Nucleus accumbens (tissue), 56 donors: Measurements from ENCODE around the gene APCDD1L.

Experiments used
- DNase-seq, 56 donors: peaks; one replicate each; lab custom pipeline; 2025; lab: John Stamatoyannopoulos, UW

Gene APCDD1L

DNA sequence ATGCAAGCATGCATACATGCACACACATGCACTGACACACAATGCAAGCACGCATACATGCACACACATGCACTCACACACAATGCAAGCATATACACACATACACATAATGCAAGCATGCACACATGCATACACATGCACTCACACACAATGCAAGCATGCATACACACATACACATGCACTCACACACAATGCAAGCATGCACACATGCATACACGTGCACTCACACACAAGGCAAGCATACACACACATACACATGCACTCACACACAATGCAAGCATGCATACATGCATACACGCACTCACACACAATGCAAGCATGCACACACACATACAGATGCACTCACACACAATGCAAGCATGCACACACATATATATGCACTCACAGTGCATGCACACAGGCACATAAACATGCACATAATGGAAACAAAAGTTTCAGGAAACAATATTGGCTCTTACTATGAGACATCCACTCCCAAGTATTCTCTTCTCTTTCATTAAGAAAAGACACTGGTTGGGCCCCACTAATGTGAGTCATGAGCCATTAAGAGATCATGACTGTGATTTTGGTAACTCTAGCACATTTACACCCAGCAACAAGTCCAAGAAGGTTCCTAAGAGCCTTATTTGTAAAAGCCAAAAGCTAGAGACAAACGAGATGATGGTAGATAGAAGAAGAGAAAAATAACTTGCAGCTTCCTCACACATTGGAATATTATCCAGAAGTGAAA lies 22.2 kb downstream of the APCDD1L start:
- DNase-seq = no peak

DNA sequence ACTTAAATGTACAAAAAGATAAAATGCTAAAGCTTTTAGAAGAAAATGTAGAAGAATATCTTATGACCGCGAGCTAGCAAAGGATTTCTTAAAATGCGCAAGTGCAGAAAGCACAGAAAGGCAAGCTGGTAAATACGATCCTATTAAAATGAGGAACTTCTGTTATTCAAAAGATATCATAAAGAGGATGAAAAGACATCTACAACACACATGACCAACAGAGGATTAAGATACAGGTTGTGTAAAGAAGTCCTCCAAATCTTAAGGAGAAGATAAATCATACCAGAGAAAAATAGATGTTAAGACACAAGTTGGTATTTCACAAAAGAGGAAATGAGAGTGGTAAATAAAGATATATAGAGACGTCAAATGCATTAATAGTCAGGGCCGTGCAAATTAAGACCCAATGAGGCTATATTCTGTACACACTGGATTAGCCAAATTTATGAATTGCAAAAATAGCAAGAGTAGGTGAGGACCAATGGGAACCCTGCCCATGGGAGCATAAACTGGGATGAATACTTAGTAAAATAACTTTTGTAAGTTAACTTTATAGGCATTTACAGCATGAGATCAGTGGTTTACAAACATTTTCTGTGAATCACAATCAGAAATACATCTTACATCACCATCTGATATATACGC lies 23.0 kb downstream of the APCDD1L start:
- DNase-seq = no peak

DNA sequence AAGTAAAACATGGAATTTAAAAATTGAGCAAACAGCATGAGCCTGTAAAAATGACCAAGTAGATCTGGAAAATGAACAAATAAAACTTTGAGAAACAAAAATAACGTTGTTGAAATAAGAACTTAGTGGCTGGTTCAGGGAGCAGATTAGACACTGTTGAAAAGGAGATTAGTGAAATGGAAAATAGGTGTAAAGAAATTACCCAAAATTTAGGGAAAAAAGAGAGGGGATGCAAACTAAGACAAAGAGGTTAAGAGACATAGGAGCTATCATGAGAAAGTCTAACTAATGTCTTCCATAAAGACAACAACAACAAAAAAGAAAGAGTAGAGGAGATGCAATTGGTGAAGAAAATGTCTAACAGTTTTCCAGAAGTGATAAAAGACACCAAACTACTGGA lies 29.0 kb downstream of the APCDD1L start:
- no peak for DNase-seq

DNA sequence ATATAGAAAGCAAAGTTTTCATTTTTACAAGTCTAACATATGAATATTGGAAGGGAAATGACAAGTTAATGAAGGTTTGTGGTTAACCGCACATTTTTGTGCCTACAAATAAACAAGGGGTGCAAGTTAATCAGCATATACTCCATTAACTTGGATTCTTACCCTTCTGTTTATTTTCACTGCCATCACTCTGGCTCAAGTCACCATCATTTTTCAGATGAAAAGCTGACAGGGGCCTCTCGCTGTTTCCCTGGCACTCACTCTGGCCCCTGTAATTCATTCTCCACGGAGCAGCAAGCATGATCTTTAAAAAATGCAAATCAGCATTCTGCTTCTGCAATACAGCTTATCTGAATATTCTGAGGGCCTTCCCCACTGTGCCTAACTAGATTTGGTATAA lies 29.8 kb downstream of the APCDD1L start:
- no peak for DNase-seq

DNA sequence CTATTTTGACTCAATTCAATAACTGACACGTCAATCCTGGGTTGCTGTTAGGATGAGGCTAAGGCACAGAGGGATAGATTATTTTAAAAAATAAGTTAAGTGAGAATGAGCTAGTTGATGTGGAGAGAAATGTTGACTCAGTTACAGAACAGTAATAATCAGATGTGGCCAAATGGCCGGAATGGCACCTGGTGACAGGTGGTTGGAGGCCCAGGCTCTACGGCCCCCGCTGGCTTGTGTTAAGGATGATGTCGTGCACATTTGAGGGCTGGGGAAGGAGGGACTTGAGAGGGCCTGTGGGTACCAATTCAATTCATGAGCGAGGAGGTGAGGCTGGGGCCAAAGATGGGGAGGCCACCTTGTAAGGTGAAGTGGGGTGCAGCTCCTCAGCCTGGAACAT lies 31.7 kb downstream of the APCDD1L start:
- no peak for DNase-seq

DNA sequence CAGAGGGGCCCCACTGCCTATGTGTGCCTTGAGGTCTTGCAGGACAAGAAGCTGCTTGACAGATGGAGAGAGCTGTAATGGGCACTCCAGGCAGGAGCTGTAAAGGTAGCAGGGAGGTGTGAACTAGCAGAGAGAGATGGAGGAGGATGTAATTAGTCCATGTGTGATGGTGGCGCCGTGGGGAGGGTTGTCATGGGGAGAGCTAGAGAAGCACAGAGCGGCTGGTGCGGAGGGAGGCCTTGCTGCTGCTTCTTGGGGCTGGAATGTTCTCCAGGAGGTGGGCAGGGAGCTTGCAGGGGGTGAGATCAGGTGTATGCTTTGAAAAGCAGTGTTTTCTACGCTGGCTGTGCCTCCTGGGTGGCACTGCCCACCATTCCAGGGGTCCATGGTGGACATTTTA lies 32.1 kb downstream of the APCDD1L start:
- DNase-seq = no peak

DNA sequence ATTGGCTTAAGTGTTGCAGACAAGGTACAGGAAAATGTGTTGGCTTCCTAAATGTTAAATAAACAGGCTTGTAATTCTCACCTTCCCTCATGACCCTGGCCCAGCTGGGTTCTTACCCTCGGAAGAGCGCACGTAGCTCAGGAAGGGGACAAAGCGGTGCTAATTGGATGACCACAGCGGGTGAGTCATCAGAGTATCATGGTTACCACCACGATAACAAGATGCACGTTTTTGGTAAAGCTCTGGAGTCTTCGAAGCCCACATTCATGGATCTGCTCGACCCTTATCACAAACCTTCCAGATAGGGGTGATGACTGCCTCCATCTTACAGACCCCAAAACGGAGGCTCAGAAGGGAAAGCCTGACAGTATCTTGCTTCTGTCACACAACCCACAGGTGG lies 32.8 kb downstream of the APCDD1L start:
- DNase-seq = no peak

DNA sequence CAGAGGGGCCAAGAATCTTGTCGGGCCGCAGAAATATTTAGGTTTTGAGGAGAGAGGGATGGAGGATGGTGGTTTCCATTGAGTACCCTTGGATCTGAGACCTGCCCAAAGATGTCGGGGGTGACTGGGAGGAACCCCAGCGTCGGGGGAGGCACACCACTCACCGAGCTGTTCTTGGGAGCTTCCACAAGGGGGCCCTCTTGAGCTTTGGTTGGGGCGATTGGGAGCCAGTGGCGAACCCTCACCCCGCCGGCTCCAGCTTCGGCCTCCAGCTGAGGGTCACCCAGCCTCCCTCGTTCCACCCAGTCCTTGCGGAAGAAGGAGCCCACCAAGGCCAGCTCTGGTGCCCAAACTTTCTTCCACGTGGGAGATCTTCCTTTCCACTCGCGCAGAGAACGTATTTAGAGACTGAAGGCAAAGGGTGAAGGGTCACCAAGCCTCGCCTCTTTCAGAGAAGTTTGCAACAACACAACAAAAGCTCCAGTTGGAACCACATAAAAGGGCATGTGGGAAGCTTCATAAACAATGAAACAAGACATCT lies 33.6 kb downstream of the APCDD1L start:
- peak in 18 of 56 donors; percentile 1 to 64 (median 12) for DNase-seq

DNA sequence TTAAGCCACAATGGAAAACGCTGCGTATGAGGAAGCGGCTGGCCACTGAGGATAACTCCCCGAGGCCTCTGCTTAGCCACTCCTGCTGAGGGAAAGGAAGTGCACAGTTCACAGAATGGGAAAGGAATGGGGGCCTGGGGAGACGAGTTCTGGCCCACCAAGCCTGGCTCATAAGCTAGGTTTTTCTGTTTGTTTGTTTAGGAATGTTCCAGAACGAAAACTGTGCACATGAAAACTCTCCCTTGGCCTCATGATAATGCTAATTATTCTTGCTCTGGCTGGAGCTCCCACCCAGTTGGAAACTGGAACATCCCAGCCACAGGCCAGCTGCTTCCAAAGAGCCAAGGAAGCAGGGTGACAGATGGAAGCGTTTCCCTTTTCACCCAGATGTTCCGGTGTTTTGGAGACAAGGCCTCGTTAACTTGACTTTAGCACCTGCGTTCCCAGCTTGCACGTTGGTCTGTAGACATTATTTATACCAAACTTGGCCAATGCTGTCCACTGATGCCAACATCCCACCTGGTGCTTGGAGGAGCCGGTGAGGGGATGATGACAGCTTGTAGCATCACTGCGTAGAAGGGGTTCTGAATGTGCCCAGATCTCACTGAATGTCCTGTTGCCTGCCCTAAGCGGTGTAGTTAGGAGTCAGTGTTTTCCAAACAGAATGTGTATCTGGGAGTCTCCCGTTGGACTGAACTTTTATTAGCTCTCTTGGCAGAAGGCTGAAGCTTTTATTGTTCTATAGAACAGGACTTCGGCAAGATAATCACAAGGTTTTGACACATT lies 34.5 kb downstream of the APCDD1L start:
- DNase-seq = no peak

DNA sequence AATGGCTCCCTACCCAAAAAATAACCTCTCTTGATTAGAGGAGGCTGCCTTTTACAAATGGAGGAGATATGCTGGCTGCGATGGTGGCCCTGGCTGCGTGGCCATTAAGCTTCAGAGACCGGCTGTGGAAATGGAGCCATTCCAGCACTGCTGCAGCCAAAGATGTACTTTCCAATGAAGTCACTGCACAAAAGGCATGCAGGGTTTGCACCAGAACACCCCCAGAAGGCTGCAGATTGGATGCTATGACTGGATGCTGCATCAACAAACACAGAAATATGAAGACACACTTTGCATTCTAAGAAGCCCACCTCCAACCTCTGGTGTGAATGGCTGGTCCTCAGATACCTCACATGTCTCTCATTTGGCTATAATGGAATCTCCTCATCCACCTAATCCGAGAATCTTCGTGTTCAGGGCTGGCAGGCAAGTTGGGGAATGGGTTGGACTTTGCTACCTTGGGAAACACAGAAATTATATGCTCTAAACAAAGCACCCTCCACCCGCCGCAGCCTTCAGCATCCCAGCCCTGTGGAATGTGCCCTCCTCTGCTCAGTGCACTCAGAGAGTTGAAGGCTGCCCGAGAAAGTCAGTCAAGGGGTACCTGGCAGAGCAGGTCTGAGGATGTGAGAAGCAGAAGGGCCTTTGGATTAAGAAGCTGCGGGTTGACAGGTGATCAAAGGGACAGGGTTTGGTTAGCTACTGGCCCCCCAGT lies 35.3 kb downstream of the APCDD1L start:
- DNase-seq = no peak

DNA sequence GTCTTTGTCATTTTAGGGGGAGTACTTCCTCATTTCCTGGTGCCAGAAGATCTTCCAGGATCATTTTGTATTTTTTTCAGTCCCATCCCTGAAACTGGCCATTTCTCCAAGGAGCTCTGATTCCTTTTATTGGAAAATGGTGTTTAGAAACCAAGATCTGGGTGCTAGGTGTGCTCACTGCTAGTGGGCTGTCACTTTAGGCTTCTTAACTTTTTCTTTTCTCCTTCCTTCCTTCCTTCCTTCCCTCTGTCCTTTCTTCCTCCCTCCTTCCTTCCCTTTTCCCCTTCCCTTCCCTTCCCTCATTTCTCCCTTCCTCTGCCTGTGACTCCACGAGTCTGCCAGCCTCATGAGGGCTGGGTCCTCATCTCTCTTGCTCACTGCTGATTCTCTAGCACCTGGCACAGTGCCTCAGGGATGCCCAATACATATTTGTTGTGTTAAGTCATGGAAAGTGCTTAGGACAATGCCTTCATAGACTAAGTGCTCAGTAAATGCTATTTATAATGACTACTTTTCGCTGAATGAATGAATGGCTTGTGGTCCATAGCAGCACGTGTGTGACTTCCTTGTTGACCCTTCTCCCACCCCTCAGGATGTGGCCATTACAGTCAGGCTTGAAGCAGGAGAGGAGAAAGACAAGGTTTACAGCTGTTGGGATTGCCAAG lies 36.9 kb downstream of the APCDD1L start:
- DNase-seq = no peak

DNA sequence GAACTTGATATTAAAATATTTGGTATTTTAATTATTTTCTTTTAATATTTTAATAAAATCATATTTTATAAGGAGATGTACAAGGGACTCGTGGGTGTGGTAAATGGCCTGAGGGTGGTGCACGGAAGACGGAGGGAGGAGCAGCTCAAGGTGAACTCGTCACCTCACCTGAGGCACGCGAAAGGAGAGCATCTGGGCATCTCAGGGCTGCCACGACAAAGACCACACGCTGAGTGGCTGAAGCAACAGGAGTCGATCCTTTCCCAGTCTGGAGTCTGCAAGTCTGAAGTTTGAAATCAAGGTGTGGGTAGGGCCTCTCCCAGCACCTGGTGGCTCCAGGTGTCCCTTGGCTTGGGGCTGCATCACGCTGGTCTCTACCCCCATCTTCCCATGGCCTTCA lies 39.7 kb downstream of the APCDD1L start:
- no peak for DNase-seq

DNA sequence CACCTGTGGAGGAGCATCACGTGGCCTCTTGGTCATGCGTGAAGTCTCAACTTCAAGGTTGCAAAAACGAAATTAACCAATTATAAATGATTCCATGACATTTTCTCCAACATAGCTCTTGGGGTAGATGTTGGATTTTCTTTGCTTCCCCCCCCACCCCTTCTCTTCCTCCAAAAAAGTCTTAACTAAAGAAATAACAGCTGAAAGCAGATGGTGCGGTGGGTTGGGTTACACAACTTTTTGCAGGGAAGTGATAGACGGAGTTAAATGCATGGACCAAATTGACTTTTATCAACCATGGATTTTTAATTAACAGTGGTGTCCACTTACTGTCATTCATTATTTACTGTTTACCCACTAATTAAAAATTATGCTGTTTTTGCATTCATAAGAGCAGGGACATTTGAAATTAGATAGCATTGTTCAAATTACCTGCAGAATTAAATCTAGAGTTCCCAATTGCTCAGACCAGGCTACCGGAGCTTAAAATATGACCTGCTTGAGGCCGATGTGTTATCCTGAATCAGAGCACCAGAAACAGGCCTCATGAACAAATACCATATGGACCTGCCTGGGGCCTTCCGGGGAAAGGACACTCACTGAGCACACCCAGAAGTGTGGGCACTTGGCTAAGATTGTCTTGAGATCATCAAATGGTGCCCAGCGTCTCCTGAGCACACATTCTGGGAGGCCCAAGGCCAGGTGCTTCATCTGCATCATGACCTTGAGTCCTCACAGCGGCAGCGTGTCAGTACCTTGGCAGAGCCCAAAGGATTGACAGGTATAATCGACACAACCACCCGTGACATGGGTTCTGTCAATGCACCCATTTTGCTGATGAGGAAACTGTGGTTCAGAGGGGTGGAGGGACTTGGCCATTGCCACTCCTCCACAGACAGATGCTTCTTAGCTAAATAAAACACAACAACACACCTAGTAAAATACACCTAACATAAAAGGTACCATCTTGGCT lies 41.5 kb downstream of the APCDD1L start:
- DNase-seq = no peak

DNA sequence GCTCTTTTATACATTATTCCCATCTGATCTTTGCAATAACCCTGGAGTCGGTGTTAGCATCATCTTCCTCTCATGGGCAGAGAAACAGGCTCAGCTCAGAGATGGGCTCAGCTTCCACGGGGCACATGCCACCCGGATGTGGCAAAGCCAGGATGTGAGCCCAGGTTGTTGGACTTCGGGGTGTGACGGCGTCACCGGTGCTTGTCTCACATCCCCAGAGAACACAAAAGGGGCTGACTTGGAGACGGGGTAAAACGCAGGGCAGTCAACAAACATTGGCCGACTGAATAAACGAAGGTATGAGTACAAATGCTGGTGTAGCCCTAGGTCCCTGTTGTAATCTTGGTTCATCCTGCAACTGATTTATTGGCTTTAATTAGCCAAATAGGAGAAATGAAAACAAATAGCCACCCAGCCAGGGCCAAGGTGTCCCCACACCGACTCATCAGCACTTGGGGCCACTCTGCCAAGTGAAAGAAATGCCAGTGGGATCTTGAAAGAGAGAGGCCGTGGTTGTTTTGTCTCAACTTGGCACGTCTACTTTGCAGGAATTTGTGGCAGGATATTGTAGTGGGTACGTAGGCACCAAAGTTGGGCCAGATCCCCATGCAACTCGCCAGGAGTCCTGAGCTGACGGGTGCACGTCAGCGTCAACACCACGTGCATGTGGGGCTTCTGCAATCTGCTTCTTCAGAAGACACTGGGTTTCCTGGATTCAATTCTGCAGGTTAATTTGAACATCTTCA lies 42.8 kb downstream of the APCDD1L start:
- DNase-seq = no peak

DNA sequence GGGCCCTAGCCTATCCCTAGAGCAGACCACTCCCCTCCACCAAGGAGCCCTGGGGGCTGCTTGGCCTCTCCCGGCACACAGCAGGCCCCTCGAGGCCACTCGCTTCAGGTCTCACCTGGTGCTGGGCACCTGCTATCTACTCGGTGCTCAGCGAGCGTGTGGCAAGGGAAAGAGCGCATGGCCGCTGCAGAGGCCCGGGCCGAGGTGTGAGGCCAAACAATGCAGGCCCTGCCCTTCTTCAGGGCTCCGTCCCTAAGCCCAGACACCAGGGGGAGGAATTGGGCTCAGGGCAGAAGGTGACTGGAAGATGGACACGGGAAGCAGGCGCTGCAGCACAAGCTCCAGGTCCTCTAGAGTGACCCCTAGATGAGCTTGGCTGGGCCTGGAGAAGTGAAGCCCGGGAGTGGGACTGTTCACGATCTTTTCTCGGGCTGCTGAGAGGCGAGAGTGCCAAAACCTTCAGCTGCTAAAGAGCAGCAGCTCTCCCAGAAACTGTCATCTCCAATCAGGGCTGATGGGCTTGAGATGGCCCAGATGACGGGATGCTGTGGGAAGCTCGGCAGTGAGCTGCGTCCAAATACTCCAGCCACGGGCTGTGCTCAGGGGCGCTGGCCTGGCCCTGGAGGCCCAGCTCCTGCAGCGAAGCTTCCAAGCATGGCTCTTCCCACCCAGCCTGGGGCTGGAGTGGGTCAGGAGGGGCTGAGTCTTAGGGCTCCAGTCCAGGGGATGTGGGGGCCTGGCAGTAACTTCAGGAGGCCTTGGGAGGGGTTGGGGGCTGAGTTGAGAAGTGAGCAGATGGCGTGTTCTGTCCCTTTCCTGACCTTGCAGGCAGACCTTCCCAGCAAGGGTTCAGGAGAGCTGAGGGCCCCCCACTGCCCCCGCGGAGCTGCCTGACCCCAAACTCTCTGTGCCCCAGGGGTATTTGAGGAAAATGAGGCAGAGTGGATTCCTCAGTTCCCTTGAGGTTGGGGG lies 43.7 kb downstream of the APCDD1L start:
- no peak for DNase-seq

DNA sequence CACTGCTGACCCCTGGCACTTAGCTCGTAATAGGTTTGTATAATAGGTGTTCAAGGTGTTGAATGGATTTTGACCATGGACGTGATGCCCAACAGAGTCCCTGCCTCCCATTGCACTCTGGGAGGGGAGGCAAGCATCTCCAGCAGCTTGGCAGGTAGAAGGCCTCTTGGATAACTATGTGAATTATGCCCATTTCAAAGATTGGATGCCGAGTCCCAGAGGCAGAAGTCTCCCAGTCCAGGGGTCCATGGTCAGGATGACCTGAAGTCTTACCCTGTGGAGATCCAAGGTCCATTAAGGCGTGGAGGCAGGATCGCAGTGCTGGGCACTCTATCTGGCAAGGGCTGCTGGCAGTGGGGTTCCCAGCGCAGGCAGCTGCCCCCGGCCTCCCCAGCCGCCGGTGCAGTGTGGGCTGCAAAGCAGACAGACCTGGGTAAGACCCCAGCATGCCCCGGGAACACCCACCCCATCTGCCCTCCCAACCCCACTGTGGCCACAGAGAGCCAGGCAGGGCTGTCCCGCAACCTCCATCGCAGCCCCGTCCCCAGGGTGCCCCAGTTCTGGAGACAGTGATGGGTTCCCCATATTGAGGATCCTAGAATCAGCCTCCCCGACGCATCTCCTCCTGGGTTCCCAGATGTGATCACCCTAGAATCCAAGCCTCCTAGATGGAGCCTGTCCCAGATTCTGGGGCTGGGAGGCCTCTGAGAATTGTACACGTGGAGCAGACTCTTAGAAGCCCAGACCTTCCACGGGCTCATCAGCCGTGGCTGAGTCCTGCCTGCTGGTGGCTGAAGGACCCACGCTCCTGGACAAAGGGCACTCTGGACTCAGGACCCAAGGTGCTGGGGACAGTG lies 44.6 kb downstream of the APCDD1L start:
- DNase-seq = no peak
